Effector CD4-positive, alpha-beta T cell (primary cell): ENCODE measurements around the gene ANAPC15.

Experiments used
- DNase-seq: peaks from one replicate; pipeline ENCODE4 v3.0.0-alpha.2; 2020

ANAPC15 gene

DNA sequence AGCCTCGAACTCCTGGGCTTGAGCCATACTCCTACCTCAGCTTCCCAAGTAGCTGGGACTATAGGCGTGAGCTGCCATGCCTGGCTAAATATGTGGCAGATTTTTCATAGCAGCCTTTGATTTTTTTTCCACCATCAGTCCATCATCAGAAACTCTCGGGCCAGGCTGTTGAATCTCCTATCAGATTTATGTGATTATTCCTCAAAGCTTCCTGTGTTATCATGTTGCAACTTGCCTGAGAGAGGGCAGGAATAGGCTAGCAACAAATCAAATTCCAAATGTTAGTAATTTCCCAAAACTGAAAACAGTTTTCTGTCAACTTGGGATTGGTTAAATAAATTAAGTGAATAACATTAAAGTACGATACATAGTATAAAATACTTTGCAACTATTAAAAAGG is 28.4 kb downstream of the ANAPC15 start:
- DNase-seq, result no peak

DNA sequence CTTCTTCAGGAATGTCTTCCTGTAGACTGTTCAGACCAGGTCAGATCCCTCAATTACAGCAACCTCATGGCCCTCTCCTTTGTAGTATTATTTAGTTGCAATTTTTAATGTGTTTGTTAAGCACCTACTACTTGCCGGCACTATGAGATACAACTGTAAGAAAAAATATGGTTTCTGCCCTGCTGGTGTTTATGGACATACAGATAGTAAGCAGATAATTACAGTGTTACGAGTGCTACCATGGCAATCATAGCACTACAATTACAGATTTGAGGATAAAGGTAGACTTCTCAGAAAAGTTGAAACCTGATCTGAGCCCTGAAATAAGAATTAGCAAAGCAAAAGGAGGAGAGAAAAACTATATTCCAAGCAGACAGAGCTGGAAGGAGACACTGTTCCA is 29.1 kb downstream of the ANAPC15 start:
- no peak for DNase-seq

DNA sequence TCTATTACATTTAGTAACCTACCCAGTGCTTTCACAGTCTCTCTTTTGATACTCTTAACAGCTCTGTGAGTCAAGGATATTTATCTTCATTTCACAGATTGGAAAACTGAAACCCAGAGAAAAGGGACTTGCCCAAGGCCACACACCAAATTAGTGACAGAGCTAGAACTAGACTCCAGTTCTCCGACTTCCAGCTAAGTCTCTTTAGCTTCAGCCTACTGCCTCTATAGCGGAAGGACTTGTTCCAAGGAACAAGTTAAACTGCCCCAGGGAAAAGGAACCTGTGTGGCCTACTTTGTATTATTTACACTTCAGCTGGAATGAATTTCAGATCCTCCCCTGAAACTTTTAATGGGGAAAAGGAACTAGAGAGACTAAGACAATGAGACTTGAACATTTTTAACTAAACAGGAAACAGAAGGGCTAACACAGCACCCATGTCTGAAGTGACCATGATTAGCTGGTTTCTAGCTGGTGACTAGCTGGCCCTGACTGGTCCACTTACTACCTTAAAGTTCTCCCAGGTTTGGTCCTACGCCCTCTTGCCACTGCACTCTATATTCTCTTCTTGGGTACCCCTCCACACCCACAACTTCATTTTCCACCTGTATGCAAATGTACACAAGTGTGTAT is 30.6 kb downstream of the ANAPC15 start:
- DNase-seq, result no peak

DNA sequence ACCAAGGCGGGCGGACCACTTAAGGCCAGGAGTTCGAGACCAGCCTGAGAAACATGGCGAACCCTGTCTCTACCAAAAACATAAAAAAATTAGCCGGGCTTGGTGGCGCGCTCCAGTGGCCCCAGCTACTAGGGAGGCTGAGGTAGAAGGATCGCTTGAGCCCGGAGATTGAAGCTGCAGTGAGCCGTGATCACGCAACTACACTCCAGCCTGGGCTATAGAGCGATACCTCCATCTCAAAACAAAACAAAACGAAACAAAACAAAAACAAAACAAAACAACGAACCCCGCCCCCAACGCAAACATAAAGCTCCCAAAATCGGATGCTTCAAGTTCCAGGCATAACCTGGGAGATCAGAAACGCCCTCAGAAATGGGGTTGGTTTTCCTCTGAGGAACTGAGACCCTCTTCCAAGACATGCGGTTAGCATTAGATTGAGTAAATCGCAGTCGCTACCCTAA is 31.3 kb downstream of the ANAPC15 start:
- DNase-seq, result no peak

DNA sequence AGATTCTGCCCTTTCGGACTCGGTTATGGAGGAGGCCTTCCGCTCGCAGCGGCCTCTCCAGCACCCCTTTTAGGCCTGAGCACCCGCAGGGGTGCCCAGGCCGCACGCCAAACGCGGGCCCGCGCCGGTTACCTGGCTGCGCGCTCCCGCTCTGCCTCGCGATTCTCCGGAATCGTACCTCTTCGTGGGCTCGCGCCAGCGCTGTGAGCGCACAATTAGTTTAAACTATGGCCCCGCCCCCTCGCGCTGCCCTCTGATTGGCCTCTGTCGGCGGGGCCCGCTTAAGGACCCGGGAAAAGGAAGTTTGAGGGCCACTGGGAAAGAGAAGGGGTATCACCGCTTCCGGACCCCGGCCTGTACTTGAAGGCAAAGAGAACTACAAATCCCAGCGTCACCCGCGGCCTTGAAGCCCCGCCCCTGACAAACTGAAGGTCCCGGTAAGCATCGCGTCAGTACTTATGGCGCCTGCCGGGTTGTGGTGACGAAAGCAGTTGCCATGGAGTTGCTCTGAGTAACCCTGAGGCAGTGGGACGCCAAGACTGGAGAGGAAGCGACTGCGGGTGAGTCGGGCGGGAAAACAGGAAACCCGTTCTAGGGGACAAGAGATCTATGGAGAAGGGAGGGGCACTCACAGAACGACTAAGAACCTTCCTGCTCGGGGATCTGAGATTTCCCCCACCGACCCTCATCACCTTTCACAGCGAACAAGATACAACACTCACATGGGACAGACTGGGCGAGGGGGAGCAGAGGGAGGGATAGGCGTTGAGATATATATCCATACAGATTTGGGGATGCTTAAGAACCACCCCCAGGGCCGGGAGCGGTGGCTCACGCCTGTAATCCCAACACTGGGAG is 31.9 kb downstream of the ANAPC15 start, which contains the start of the genes LRRC51 and NUMA1:
TSS of gene LRRC51 (plus strand) at position 525 of the 858 bp plus-strand sequence. CDS start 8,234 bp downstream, outside the sequence.
TSS of gene NUMA1 (minus strand) at position 217 of the 858 bp plus-strand sequence. CDS start 44,599 bp downstream, outside the sequence.
- DNase-seq, result peak; percentile 99

DNA sequence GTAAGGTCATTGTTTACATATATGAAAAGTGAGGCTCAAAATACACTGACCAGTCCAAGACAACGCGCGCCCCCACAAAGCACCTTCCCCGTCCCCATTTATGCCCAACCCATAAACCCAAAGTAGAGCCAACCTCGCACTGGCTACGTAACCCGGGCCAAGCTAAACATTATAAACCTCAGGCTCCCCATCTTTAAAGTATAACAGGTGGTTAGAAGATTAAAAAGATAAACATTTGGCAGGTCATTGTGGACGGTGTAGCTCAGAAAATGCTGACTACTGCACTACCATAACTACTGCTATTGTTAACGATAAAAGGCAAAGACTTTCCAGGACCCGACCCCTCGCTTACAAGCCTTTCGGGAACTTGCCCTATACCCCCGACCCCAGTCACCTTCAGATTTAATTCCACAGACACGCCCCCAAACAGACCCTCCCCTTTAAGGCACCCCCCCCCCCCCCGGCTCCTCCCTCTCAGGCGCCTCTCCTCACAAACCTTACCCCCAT is 32.6 kb downstream of the ANAPC15 start:
- no peak for DNase-seq

DNA sequence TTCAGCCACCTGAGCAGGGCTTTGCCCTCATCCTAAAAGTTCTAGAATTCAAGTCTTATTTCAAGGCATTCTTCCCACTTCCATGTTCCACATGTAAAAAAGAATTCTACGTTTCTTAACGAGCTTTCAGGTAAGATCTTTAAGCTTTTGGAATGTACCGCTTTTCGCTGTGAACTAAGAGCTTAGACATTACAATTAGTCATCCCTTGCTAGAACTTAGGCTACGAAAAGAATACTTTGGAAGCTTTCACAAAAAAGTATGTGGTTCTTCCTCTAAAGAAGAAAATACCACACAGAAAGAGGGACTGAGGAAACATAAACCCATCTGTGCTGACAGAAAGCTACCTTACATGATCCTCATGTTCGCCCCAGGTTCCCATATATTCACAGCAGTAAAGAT is 34.0 kb downstream of the ANAPC15 start:
- no peak for DNase-seq

DNA sequence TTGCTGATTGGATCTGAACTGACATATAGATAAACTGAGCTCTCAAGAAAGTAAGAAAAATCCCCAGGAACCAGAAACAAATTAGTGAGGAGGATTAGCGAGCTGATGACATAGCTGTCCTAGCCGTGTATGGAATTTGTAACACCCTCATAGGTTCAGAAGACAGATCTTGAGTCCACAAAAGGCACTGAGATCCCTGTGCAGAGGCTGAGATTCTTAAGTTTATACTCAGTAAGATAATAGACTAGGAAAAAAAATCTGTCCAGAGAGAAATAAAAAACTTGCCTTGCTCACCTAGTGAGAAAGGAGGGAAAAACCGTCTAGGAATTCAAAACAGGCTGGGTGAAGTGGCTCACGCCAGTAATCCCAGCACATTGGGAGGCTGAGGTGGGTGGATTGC is 36.7 kb downstream of the ANAPC15 start:
- no peak for DNase-seq

DNA sequence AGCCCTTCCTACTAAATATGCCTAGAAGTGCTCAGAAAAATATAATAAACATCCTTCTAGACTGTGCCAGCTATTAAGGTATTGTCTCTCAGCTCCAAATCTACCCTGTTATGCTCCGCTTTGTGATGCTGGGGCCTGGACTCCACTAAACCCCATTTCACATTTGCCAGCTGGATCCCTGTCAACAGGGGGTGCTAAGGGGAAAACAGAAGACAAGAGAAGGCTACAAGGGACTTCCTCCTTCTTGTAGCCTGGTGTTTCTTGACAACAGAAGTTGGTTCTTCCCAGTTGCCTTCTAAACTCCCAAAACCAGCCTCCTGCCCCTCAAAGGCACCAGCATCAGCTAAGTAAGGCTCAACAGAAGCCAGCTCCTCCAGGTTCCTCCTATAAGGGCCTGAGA is 37.4 kb downstream of the ANAPC15 start:
- no peak for DNase-seq

DNA sequence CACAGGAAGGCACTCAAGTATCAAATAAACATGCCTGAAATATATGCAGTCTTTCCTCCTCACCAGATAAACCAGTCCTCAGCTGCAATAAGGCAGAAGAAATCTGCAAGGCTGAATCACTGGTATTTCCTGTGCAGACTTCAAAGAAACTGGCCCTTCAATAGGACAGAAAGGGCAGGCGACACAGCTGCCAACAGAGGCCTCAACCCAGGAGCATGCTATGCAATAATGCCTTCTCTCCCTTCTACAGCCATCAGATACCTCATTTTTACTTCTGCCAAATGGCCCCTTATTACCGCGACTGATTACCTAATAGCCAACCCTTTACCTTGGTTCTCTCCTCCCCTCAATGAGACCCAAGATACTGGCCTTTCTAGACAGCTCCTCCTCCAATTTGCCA is 40.1 kb downstream of the ANAPC15 start:
- no peak for DNase-seq

DNA sequence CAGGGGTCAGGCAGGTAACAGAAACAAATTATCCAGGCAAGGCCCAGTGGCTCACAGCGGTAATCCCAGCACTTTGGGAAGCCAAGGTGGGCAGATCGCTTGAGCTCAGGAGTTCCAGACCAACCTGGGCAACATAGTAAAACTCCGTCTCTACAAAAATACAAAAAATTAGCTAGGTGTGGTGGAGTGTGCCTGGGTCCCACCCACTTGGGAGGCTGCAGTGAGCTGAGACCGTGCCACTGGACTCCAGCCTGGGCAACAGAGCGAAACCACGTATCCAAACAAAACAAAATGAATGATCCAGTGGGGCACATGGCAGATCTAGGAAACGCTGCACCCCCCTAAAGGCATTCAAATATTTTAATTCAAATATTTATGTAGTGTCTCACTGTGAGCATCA is 42.0 kb downstream of the ANAPC15 start:
- DNase-seq, result no peak

DNA sequence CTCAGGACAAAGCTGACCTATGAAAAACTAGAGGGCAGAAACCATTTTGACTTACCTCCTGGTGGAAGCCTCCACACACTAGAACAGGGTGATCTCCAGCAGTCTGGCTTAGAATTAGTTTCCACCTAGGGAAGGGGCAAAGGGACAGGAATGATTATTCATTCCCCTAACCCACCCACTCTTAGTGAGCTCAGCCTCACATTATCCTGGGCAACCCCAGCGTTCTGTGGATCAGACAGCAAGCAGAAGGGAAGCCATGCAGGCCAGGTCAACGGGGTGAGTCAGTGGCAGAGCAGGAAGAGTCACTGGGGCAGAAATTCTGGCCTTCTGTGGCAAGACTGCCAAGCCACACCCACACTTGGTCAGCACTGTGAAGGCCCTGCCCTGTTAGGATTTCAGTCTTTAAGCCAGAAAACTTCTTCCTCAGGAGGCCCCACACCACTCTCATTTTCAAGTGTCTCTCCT is 42.7 kb downstream of the ANAPC15 start:
- DNase-seq, result no peak

DNA sequence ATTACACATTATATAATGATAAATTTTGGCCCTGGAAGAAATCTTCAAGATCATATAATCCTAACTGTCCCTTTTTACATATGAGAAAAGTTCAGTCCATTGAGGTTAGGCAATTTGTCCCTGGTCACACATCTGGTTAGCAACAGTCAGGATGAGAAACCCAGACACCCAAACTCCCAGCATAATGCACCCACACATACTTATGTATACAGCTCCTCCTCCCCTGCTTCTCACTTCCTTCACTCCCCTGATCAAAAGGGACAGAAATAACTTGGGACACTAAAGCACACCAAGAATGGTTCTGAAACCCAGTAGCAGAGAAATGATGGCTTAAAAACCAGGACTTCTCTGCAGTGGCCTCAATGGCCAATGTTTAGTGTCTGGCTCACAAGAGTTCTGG is 43.3 kb downstream of the ANAPC15 start:
- DNase-seq, result no peak

DNA sequence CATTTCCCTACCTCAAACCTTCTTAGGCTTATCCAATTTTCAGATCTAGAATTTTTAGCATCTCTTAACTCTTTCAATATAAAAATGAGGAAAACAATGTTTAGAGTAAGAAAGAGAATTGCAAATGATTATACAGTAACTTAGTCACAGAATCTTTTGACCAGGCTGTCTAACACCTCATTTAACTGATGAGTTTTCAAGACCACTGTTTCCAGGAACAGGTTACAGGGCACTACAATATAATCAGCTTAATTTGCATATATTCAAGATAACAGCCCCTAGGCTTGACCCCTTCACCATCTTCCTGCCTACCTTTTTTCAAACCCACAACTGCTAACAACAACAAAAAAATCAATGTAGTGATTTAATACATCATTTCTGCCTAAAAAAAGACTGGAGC is 44.8 kb downstream of the ANAPC15 start:
- DNase-seq, result no peak

DNA sequence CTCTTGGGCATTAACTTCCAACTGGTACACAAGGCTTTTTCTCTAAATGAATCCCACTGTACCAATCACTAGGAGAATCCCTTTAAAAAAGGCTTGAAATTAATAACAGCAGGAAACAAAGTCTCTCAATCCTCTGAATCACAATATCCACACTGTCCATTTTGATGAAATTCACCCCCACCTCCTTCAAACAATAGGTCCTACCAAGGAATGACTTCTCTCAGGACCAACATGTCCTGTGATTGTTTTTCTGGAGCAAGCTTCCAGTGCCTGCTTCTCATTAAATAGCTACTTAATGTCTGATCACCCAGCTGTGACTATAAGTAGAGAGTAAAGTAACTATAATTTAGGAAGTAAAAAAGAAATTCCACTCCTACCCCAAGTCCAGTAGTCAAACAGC is 45.2 kb downstream of the ANAPC15 start:
- DNase-seq, result no peak

DNA sequence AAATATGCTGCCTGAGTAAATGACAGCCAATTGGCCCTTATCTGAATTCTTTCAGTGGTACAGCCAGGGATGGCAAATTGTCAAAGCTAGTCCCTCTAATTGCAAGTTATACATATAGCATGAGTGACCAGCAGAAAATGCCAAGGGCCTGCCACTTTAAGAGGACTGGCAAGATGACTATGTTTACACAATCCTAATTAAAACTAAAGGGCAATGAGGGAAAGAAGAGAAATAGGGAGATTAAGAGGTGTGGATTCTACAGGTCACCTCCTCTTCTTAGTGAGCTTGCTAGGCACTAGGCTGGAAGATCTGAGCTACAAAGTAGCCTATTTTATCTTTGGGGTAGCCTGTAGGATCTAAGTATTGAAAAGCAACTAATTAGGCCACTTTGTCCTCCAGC is 45.6 kb downstream of the ANAPC15 start:
- no peak for DNase-seq

DNA sequence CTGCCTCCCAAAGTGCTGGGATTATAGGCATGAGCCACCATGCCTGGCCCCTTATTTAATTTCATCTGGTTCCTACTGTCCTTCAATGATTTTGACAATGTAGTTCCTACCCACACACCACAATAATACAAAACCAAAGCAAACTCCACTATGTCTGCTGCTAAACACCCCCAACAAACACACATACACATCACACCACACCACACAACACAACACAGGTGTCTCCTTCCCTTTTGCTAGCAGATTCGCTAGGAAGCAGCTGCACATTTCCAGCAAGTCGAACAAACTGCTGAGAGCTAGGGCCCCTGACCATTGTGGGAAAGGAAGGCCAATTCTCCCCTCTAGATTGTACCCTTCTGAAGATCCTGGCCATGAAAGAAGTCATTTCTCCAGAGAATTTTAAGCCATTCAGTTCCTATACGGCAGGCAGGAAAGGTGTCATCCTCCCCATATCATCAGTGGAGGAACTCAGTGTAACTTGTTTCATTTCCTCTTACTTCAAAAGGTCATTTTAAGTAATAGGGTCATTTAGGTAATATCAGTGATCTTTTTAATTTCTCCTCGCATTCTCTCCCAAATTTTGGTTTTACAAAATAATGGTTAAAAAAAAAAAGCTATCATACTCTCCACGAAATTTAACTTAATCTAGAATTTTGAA is 50.6 kb downstream of the ANAPC15 start:
- DNase-seq, result no peak
